Hematopoietic multipotent progenitor cell (in vitro differentiated cells): ENCODE data around the gene COL4A4. TPM values are rescaled to one million over a fixed set of nuclear protein-coding genes. Genes with fewer than 3 reads are reported as not detected.

Source experiments
- DNase-seq, 3 donors: peaks; one replicate each; pipeline ENCODE4 v3.0.0-alpha.2; 2011 to 2015; ENCODE audit warnings: low read depth in 2 of 3, low spot score in 2 of 3
- total RNA-seq: library from RNA; depleted of rRNA; stranded (reverse); fragments of >200 nt; gene quantifications from one replicate; pipeline ENCODE4 v1.2.3, GENCODE V29; 2012

Gene COL4A4
- total RNA-seq, 1 donor: not detected

- no peak for DNase-seq
Measured at GRCh38 chr2:227035711-227036367, 128.2 kb downstream of the COL4A4 start.

DNA sequence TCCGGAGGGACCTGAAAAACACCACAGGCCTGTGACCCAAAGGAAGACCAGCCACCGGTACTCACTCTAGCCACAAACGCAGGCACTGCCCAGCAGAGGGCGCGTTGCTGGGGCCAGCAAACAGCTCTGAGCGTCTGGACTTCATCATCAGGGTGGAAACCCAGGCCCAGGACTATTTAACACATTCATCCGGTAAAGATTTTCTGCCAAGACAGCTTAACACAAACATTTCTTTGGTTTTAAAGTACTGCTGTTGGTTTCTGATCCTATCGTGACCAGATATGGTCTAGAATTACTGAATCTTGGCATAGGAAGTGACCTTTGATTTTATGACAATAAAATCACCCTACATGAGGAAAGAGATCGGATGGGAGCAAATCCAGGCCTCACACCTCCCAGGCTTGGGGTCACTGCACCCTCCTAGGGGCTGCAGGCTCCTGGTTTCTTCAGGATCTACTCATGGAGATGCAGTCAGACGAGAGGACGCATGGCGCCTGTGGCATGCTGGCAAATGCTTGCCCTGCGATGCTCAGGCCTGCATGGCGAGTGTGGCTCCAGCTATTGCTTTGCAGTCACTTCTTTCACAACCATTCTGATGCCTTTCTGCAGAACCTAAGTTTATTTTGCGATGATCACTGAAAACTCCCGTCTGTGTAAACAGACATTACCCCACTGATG, 130.4 kb downstream of the COL4A4 start:
- peak in 2 of 3 donors; percentile 6 to 15 for DNase-seq

- no peak for DNase-seq
Measured at GRCh38 chr2:227031379-227031778, 132.6 kb downstream of the COL4A4 start.

GRCh38 chr2:227030789-227031188, 133.2 kb downstream of the COL4A4 start:
- no peak for DNase-seq

DNA sequence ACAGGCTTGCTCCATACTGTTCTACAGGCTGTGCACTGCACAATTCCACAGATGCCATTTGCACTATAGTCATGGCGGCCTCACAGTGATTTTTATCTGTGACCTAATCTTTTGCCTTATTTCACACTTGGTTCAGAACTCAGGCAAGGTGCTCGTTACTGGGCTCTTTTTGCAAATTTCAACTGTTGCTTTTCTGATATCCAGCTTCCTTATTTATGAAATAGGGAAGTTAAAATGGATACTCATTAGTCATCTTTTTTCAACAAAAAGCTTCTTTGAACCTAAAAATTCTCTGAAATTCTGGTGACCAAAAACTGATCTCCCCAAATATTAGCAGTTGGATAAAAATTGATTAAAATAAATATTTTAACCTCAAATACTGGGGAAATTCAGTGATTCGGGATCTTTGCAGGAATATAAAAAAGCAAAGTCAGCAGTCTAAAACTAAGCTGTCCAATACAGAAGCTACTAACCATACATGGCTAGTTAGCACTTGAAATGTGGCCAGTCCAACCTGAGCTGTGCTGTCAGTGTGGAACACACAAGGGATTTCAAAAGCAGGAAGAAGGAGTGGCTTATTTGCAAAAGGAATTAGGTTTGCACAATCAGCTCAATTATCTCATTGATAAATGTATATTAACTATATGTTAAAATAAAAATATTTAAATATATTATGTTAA, 134.4 kb downstream of the COL4A4 start:
- DNase-seq: peak in 1 of 3 donors; percentile 15

- no peak for DNase-seq
Measured at GRCh38 chr2:227025510-227025909, 138.5 kb downstream of the COL4A4 start.

- no peak for DNase-seq
Measured at GRCh38 chr2:227022608-227023007, 141.4 kb downstream of the COL4A4 start.

DNA sequence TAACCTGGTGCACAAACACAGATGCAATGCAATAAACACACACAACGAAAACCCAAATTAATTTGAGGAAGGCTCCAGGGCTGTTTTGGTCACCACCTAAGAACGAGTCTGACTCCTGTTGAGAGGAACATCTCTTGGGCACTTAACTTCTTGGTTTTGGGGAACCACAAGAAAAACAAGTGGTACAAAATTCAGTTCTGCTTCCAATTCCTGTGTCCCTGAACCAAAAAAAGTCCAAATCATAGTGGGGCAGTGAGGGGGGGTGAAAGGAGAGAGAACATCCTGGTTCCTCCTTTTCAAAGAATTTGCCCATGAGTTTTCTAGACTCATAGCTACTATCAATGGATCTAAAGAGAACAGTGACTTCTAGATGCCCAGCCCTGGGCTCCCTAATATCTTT, 143.6 kb downstream of the COL4A4 start:
- no peak for DNase-seq

GRCh38 chr2:227016894-227017293, 147.1 kb downstream of the COL4A4 start:
- no peak for DNase-seq

- DNase-seq: no peak
Measured at GRCh38 chr2:227013881-227014280, 150.1 kb downstream of the COL4A4 start.

DNA sequence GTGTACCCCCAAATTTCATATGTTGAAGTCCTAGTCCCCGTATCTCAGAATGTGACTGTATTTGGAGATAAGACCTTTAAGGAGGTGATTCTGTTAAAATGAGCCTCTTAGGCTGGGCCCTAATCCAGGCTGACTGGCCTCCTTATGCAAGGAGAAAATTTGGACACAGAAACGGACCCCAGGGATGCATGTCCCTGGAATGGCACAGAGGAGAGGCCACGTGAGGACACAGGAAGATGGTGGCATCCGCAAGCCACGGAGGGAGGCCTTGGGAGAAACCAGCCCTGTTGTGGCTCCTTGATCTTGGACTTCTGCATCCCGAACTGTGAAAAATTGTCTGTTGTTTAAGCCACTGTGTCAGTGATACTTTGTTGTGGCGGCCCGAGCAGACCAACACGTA, 150.7 kb downstream of the COL4A4 start:
- DNase-seq: no peak

DNA sequence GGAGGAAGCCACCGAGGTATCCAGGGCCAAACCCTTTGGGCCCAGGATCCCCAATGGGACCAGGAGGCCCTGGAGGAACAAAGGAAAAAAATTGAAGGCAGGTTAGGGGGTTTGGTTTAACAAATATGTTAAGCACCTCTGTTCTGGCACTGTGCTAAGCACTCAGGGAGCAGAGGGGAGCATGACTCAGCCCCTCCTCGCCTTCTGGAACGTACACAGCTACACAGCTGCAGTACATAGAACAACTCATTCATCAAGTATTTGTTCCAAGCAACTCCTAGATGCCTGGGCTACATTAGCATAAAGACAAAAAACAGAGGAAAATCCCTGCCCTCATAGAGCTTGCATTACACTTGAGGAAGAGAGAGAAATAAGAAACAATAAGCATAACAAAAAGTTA, 153.6 kb downstream of the COL4A4 start:
- no peak for DNase-seq

DNA sequence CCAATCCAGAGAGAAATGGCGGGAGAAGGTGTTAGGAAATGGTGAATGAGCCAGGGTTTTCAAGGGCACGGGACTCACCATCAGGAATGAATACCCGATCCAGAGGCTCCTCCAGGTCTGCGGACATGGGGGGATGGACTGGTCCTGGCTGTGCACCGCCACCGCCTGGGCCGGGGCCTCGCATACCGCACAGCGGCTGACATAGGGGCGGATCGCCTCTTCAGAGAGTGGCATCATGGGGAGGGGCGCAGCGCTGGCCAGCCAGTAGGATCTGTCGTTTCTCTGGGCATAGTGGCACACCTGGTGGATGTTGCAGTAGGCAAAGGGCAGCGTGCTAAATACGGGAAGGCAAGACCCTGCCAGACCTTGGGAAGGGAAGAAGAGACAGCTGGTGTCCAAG, 156.1 kb downstream of the COL4A4 start:
- no peak for DNase-seq

DNA sequence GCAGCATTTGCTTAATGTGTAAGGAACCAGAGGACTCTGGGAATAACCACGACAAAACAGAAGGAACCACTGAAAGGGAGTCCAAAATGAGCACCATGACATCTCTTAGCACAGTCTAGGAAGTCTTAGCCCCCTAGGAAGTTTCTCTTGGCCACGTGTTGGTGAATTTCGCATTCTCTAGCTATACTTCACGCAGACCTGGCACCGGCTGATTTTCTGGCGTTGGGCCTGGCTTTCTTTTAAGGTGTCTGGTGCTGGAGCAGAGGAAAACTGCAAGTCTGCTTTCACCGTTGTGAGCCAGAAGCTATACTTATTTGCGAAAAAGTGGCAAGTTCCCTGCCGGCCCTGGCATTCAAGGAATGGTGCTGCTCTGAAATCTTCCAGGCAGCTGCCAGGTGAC, 156.9 kb downstream of the COL4A4 start:
- no peak for DNase-seq

DNA sequence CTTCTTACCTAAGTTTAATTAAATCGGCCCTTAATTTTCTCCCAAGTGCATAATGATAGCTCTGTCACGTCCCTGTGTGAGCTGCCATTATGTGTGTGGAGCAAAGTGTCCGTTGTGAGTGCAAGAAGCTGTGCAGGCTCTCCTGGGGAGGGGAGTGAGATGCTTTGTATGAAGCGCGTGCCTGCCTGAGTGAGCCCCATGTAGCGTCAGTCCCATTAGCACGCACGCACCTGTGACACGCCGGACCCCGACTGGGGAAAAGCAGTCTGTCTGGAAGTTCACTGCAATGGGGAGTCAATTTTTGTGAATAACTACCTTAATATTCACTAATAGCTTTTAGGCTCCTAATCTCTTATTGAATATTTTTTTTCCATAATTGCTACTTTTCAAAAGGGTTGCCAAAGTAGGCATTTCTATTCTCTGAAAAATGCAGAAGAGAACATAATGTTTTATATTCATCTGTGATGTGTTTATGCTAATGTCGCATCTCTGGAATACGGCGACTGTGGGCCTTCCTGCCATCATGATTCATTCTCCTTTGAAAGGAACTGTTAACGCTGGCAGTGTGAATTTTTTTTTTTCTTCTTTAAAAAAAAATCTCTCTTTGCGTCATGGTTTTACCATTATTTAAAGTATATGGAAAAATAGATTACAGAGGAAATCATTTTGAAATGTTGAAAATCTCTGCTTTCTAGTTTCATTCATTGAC, 157.7 kb downstream of the COL4A4 start:
- DNase-seq: no peak

- no peak for DNase-seq
Measured at GRCh38 chr2:227004482-227004881, 159.5 kb downstream of the COL4A4 start.

GRCh38 chr2:227000123-227000522, 163.9 kb downstream of the COL4A4 start:
- no peak for DNase-seq

- no peak for DNase-seq
Measured at GRCh38 chr2:226999661-227000060, 164.3 kb downstream of the COL4A4 start.

DNA sequence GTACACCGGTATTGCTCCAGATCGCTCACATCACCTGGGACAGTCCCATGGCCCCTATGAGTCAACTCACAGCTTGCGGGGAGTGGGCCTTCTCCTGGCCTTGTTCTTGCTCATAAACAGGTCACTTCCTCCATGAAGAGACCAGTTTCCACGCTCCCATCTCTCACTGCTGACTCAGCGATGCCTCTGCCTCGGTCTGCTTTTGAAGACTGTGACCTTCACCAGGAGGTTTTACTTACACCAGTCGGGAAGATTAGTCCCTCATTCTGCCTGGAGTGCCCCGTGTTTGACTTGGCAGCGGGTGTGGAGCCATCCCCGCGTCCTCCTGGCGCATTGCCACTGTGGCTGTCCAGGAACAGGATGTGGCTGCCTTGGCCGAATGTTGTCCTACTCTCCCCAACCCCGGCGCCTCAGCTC, 168.4 kb downstream of the COL4A4 start:
- DNase-seq: no peak

DNA sequence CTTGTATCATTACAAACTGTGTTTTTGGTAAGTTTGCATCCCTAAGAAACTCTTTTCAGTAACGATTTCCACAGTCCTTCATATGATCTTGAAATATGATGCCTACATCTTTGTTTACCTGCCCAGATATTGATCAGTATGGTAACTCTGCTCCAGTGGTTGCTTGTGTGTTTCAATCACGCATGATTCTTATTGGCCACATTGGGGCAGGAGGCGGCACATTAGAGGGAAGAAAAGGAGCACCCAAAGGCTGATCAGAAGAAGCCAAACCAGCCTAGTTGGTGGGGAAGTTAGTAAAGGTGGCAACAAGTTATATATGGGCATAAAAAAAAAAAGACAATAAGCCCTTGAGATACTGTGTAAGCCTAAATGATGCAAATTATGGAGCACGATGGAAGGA, 169.2 kb downstream of the COL4A4 start:
- DNase-seq: no peak

DNA sequence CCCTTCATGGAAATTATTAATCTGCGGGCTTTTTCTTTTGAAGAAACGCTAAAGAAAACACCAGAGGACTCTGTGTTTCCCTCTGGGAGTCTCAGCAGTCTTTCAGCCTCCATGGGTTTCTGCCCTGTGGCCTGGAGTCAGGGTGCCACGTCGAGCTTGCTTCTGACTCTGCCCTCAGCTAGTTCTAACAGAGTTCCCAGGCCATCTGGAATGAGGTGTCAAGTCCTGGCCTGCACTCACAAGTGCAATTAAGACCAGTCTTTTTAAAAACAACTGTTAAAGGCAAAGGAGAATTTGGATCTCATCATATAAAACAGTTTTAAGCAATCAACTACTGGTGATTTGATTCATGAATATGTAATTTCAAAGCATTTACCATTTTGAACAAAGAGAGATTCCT, 170.8 kb downstream of the COL4A4 start:
- DNase-seq: no peak
